Inflammatory macrophage treated with lipopolysaccharide for 1 hour (primary cell): Measurements from ENCODE around the gene HOXD1.

Experiments
- DNase-seq, 2 donors: peaks; one replicate each; pipeline ENCODE4 v3.0.0-alpha.2; 2020 to 2022

The HOXD1 gene

GRCh38 chr2:176167398-176167797 is 21.1 kb upstream of the HOXD1 start:
- no peak for DNase-seq

- DNase-seq = no peak
Observed at GRCh38 chr2:176169181-176169580, 19.3 kb upstream of the HOXD1 start.

DNA sequence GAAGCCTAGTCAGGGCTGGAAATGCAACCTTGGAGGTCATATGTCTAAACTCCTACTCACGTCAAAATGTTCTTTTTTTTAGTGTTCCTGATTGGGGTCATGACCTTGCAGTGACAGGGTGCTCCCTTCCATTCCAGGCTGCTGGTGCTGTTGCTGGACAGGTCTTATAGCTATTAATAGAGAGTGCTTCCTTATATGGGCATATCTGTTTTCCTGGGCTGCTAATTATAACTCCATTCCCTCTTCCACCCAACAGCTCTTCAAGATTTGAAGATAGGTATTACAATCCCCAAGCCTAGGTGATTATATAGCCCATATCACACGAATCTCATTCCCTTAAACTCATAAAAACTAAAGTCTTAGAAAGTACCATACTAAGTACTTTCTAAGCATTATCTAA is 18.8 kb upstream of the HOXD1 start:
- no peak for DNase-seq

GRCh38 chr2:176170602-176171305 is 17.7 kb upstream of the HOXD1 start:
- no peak for DNase-seq

DNA sequence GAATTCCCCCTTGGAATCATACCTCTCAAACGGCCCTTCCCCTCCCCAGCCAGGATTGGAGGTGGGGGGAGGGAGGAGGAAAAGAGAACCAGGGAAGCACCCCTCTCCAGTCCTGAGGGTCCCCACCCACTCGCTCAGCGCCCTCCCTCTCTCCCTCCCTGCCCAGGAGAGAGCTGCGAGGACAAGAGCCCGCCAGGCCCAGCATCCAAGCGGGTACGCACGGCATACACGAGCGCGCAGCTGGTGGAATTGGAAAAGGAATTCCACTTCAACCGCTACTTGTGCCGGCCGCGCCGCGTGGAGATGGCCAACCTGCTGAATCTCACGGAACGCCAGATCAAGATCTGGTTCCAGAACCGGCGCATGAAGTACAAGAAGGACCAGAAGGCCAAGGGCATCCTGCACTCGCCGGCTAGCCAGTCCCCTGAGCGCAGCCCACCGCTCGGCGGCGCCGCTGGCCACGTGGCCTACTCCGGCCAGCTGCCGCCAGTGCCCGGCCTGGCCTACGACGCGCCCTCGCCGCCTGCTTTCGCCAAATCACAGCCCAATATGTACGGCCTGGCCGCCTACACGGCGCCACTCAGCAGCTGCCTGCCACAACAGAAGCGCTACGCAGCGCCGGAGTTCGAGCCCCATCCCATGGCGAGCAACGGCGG is 17.0 kb upstream of the HOXD1 start:
- DNase-seq = no peak

- no peak for DNase-seq
Observed at GRCh38 chr2:176172007-176172894, 16.2 kb upstream of the HOXD1 start.

- DNase-seq = no peak
Observed at GRCh38 chr2:176172895-176173566, 15.4 kb upstream of the HOXD1 start.

- no peak for DNase-seq
Observed at GRCh38 chr2:176173567-176174381, 14.7 kb upstream of the HOXD1 start.

GRCh38 chr2:176174382-176174823 is 14.1 kb upstream of the HOXD1 start:
- DNase-seq = no peak

DNA sequence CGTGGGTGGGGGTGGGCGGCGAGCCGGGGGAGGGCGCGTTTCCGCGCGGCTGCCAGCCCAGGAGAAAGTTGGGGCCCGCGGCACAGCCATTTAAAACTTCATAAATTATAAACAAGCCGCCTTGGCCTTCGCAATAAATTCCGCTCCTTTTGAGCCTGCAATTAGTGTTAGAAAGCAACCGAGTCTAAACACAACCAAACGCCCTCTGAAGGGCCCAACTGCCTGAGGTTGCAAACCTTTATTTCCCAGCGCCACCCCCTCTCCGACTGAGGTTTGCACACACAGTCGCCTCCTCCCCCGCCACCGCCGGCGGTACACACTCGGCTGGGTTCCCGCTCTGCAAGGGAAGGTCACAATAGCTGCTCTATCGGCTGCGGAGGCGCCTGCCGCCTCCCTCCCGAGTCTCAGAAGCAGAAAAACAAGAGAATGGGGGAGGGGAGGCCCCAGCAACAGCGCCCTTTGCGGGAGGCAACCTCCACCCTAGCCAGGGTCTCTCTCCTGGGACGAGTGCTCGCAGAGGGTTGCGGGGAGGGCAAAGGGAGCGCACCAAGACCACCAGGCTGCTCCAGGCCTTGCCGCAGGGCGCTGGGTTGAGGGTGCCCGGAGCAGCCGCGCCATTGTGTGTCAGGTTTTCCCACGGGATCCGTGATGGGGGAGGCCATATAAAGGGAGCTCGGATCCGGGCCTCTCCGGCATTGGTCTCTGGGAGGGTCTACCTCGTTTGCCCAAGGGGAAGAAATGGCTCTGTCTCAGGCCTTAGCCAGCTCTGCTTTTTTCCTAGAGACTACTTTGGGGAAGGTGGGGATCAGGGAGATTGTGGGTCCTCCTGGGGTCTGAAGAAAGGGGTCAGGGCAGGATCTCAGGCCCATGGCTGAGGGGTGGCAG is 13.4 kb upstream of the HOXD1 start:
- DNase-seq = no peak

- DNase-seq = no peak
Observed at GRCh38 chr2:176175709-176176607, 12.5 kb upstream of the HOXD1 start.

DNA sequence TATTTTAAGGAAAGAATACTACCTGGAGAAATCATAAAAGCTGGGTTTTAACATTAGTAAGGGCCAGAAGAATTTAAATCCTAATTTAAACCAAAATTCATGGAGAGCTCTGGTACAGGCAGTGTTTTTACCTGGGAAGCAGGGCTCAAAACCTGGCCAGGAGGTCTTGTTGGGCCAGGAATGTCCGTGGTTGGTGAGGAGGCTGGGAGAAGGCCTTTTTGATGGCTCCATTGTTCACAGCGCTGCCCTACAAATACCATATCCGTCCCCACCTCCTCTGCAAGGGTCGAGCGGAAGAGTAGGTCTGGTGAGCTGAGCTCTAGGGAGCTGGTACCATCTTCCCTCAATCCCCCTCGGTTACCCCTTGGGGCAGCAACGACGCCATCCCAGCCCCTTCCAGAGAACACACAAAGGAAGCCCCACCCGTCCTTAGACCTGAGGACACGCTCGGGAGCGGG is 10.9 kb upstream of the HOXD1 start:
- DNase-seq = no peak

DNA sequence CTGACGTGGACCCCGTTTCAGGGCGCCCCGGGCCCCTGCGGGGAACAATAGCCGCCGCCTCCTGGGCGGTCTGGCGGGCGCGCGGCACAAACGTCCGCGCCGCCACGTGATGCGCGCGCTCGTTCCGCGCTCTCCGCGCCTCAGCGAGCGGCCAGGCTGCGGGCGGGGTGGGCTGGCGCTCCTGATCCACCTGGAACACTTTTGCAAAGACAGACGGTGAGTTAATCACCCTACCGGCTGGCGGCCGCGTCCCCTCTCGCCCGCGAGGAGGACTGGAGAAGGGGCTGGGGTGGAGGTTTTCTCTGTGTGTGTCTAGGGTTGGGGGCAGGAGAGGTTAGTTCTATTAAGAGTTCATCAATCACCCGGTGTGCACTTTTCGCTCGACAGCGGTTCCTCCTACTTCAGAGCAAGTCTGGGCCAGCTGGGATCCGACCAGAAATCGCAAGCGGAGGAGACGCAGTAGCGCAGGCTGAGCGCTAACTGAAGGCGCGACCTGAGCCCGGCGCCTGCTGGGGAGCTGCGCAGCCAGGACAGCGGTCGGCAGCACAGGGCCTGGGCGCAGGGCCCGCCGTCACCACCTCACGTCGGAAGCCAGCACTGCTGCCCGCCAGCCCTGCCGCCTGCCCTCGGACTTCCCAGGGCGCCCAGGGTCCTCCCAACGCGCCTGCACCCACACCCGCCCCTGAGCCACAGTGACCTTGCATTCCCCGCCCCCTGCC is 10.3 kb upstream of the HOXD1 start:
- no peak for DNase-seq

DNA sequence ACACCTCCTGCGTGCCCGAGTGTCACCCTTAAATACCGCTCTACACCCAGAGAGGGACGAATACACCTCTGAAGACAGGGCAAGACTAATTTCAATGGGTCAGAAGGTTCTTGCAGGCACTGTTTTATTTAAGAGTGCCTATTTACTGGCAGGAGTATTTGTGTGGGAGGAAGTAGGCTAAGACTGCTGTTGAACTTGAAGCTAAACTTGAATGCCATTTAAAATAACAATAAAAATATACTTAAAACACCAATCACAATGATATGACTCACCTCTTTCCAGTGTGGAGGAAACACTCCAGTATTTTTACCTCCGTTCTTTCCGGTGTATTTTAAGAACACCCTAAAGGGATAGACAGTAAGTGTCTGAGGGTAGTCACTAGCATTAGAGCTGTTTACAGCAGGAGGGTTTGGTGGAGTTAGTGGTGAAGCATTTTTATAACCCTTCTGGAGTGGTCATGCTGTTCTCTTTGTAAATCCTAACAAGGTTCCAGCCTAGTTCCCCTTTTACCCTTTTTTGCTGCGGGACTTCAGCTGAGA is 9.6 kb upstream of the HOXD1 start:
- no peak for DNase-seq

DNA sequence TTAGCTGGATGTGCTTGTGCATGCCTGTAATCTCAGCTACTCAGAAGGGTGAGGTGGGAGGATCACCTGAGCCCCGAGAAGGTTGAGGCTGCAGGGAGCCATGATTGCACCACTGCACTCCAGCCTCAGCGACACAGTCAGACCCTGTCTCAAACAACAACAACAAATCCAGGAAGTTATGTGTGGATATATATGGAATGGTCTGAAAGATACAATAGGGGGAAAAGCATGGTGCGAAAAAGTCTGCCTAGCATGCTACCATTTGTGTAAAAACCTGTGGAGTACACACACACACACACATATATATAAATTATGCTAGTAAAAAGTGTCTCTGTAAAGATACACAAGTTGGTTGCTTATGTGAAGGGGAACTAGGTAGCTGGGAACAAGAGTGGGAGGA is 6.9 kb upstream of the HOXD1 start:
- DNase-seq = no peak

DNA sequence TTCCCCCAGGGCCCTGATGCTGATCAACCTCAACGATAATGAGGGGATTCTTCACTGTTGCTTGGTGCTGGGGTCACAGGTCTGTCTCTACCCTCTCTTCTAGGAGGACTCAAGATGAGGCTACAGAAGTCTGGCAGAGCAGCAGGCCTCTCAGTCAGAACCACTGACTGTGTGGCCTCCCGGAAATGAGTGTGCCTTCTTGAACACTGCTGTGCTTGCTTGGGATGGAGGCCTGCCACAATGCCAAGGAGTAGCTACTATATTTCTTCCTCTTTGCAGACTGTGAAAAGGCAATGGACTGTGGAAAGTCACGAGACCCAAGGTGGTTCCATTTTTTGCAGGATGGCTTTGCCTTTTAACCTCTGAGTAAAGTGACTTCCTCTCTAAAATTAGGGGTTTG is 5.8 kb upstream of the HOXD1 start:
- DNase-seq = no peak

GRCh38 chr2:176184749-176185148 is 3.7 kb upstream of the HOXD1 start:
- no peak for DNase-seq

GRCh38 chr2:176186024-176186423 is 2.4 kb upstream of the HOXD1 start:
- no peak for DNase-seq
